GM19324 (cell line): Measurements from ENCODE around the gene DOK7.
"Not testable (repeated sequence)": the region's sequence is repeated elsewhere in the genome, so short reads cannot be mapped to it uniquely, and the experiment has no call there.

Experiments used
- ATAC-seq: cut with Tn5 transposase; IDR thresholded peaks from one replicate; pipeline ENCODE4 v1.9.1; 2021; ENCODE audit warnings: mild to moderate bottlenecking, moderate library complexity; ENCODE audit not compliant: unreplicated experiment, low FRiP score

Gene DOK7

DNA sequence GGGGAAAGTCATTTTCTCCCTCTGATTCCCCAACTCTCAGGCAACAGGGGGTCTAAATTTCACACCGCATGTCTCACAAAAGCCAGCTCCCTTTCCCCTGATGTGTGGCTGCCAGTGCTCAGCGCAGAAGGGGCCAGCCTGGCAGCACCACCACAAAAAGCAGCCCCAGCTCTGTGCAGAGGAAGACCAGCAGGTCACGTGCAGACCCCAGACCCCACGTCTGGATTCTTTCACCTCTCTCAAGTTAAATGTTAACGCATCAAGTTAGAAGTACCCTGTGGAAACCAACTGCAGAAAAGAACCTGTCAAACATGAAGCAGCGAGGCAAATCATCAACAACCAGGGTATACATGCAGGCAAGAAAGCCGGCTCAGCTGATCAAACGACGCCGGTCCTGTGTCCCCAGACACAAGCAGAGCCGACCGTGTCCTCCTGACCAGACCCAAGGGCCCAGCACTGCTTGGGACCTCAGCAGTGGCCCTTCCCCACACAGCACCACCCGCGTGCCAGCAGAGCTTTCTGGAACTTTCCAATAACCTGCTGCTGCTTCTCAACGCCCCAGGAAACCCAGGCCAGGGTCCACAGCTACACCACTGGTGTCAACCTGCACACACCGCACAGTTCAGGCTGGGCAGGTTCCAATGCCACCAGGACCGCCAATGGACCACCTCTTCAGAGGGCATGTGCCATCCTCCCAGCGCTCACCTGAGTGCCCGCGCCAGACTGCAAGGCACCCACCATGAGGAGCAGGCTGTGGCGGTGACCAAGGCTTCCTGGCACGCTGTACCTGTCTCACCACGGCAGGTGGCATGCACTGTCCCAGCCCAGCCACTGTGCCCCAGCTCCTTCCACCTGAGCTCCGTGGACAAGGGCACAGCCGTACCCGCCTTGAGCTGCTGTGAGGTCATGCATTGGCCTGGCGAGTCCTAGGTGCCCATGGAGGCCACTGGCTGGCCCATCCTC, 65.1 kb downstream of the DOK7 start:
- ATAC-seq: no peak

DNA sequence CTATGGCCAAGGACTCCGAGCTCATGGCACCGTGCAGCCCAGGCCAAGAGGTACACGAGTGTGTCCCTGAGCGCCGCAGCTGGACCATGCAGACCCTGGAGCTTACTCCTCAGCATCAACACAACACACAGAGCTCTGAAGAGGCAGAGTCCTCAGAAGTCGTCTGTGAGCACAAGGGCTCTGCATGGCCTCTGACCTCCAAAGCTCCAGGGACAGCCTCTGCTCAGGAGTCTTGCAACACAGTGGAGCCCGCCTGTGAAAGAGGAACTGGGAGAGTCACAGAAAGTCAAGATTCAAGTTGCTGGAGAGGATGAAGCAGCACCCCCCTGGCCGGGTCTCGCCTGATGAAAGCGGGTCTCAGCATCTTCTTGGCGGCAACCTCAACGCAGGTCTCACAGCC, 66.3 kb downstream of the DOK7 start:
- no peak for ATAC-seq

DNA sequence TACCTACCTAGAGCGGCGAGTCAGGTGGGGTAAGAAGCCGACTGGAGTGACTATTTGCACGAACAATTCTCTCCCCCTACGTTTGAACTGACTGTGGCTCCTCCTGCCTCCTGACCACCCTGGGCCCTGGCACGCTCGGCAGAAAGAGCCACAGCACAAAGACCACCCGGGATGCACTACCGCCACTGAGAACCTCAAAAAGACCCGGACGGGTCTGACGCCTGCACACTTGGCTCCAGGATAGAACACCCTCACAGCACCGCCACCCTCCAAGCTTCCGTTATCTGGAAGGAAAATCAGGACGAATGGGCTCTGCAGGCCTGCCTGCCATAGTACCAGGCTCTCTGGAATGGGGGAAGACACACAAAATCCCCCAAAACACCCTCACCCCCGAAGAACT, 66.9 kb downstream of the DOK7 start:
- no peak for ATAC-seq

DNA sequence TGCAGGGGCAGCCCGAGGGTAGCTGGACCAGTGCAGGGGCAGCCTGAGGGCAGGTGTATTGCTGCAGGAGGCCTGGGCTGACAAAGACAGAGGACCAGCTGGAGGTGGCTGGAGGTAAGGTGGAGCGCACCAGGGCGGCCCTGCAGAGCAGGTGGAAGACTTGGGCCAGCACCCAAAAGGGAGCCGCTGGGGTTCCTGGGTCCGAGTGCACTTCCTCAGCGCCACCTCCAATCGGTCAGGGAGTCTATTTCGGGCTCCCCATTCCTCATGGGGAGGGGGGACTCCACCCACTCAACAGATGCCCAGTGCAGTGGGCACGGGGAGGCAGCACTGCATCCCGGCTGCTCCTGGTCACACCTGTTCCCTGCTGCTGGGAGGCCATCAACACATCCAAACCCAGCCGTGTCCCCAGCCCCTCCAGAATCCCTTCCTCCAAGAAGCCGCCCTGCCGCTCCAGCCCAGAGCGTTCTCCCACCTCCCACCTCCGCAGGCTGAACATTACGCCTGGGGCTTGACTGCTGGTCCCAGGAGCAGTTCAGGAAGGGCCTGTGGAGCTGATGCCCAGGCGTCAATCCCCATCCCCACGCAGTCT, 67.7 kb downstream of the DOK7 start:
- ATAC-seq: no peak

DNA sequence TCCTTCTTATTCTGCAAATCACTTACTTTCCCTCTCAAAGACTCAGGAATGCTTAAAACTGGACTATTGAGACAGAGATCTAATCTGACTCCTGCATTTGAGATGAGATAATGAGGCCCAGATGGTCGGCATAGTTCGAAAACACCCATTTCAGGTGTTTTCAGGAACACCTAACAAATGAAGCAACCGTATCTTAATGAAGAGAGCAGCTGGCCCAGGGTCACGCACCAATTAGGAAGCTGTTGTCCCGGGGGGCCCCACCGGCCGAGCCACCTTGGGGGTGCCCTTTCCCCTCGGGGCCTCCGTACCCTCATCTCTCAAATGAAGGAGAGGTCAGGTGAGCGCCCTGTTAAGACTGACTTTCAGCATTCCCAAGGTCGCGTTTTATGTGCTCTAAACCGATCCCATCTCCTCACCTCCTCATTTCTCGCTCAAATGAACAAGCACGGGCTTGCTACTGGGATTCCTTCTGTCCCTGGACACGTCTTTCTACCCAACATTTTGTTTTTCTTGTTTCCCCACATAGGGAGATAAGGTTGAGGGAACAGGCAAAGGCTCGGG, 68.3 kb downstream of the DOK7 start:
- ATAC-seq: no peak

DNA sequence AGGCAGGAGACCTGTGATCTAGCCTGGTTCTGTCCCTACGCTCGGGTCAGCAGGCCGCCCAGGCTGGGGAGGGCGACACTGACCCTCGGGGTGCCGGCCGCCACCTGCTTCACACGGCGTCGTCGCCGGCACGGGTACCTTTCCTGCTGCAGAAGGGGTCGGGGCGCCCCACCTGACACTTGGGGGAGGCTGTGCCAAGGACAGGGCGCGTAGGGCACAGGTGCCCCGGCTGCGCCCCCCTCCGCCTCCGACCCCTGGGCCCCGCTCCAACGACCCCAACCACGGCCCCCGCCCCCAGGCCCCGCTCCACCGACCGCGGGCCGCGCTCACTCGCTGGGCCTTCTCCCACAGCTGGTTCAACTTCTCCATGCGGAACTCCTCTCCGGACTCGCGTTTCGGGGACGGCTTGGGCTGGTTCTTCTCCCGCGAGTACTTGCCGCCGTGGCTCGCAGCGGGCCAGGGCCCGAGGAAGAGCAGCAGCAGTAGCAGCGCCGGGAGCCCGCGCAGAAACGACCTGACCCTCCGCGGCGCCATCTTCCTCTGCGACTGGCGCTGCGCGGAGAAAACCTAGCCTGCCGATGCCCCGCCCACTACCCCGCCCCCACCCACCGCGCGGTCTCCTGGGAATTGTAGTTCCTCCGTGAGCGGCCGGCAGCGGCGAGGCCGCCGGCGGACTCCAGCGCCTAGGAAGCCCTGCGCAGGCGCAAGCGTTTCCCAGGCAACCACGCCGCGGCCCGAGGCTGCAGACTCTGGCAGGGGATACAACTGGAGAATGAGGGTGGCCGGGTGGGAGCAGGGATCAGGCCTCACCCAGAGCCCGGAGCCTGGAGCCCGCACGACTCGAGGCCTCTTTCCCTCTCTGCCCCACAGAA, 69.0 kb downstream of the DOK7 start, which contains the start of gene LRPAP1:
Gene LRPAP1 (minus strand): TSS at position 544 of the 872 bp plus-strand sequence. CDS start 10 bp downstream, at position 534.
- peak; percentile 93 for ATAC-seq

DNA sequence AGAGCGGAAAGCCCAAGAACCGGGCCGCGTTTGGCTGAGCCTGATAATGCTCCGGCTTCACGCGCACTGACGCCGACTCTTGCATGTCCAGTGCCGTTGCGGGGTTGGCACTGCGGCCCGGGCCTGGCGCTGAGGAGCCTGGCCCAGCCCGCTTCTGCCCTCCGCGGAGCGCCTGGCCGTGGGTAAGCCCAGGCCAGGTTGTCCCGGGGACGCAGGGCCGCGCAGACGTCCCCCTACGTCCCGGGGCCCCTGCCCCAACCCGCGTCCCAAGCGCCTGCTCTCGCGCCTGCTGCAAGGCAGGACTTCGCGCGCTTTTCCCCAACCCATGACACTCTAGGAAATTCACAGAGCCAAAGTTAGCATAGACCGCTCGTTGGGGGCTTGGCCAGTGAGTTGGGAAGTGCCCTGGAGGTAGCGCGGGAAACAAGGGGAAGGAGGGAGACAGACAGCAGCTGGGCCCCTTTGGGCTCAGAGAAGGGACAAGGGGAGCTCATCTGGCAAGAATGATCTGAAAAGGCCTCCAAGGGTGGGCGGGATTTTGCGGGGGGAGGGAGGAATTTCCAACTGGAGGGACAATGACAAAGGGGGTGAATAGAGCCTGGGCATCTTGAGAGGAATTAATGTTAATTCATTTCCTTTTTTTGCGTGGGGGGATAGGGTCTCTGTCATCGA, 69.8 kb downstream of the DOK7 start:
- no peak for ATAC-seq

- ATAC-seq: no peak
These were observed 70.3 kb downstream of the DOK7 start for GRCh38 chr4:3533423-3533820.

DNA sequence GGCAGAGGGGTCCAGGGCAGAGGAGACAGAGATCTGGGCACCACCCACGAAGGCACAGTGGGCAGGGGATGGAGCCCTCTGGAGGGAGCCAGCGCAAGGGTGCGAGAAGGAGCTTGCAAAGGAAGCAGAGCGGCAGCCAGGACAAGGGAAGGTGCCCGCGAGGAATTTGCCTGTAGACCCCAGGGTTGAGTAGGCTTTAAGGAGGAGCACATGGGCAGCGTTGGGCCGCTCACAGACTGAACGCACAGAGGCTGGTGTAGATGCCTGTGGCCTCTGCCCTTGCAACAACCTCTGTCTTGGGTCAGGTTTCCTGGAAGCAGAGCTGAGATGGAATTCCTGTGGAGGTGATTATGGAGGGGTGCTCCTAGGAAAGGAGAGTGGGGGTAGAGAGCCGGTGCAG, 72.7 kb downstream of the DOK7 start:
- ATAC-seq: not testable (repeated sequence)

DNA sequence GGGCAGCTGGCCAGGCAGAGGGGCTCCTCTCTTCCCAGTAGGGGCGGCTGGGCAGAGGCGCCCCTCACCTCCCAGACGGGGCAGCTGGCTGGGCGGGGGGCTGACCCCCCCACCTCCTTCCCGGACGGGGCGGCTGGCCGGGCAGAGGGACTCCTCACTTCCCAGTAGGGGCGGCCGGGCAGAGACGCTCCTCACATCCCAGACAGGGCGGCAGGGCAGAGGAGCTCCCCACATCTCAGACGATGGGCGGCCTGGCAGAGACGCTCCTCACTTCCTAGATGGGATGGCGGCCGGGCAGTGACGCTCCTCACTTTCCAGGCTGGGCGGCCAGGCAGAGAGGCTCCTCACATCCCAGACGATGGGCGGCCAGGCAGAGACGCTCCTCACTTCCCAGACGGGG, 75.8 kb downstream of the DOK7 start:
- not testable (repeated sequence) for ATAC-seq

GRCh38 chr4:3543415-3543814, 80.3 kb downstream of the DOK7 start:
- ATAC-seq: not testable (repeated sequence)
